Transverse colon (tissue), 4 donors: ENCODE measurements around the gene SPEM2. TPM values are rescaled to one million over a fixed set of nuclear protein-coding genes. Genes with fewer than 3 reads are reported as not detected.

Experiments used
- DNase-seq: peaks from one replicate; pipeline ENCODE4 v3.0.0-alpha.2; 2019
- H3K27ac ChIP-seq, 4 donors: fragments of 200-600 bp; sonication (generic); 2 replicates each; pipeline ENCODE4 v1.5.1; 2016 to 2018; ENCODE audit warnings: inconsistent platforms in 4 of 4
- H3K27me3 ChIP-seq: fragments of 200-600 bp; sonication (generic); 2 replicates; pipeline ENCODE4 v1.5.1; 2017; ENCODE audit warnings: inconsistent platforms
- H3K36me3 ChIP-seq, 4 donors: fragments of 200-600 bp; sonication (generic); 2 replicates each; pipeline ENCODE4 v1.5.1; 2017 to 2019; ENCODE audit warnings: inconsistent platforms in 4 of 4
- H3K4me1 ChIP-seq, 4 donors: fragments of 200-600 bp; sonication (generic); 2 replicates each; pipeline ENCODE4 v1.5.1; 2017 to 2020; ENCODE audit warnings: inconsistent platforms in 4 of 4
- H3K4me3 ChIP-seq, 4 donors: fragments of 200-600 bp; sonication (generic); 1 replicate in 1 of 4; 2 replicates in 3 of 4; pipeline versions ENCODE4 v1.5.1 to v1.6.1; 2017 to 2019; ENCODE audit warnings: inconsistent platforms in 4 of 4
- H3K9me3 ChIP-seq, 2 donors: fragments of 200-600 bp; sonication (generic); 2 replicates each; pipeline ENCODE4 v1.5.1; 2017 to 2019; ENCODE audit warnings: inconsistent platforms in 2 of 2
- CTCF ChIP-seq, 5 experiments: fragments of 200-600 bp in 3 of 5; fragments of 450-650 bp in 2 of 5; sonication (generic) in 3 of 5; IDR thresholded peaks; 1 replicate in 2 of 5; 2 replicates in 3 of 5; pipeline ENCODE4 v1.5.1; 2016 to 2017; ENCODE audit warnings: antibody characterized with exemption in 5 of 5, inconsistent platforms in 3 of 5, mild to moderate bottlenecking in 2 of 5, moderate library complexity in 1 of 5
- EP300 ChIP-seq: sonication (generic); formaldehyde crosslinking; IDR thresholded peaks from one replicate; pipeline ENCODE4 v1.6.1; 2017; ENCODE audit warnings: antibody characterized with exemption, low read depth
- POLR2A ChIP-seq: fragments of 450-650 bp; IDR thresholded peaks from one replicate; pipeline ENCODE4 v1.6.1; 2016; ENCODE audit warnings: antibody characterized with exemption, mild to moderate bottlenecking, moderate library complexity
- POLR2AphosphoS5 ChIP-seq, 3 donors: sonication (generic); formaldehyde crosslinking; IDR thresholded peaks; one replicate each; pipeline ENCODE4 v1.6.1; 2016; ENCODE audit warnings: antibody characterized with exemption in 3 of 3
- WGBS, 2 donors: methylation state at CpG; one replicate each; pipeline ENCODE4 v1.1.5; 2018; ENCODE audit warnings: low coverage in 1 of 2; 5-methylcytosine and 5-hydroxymethylcytosine counted together
- in situ Hi-C, 4 donors: fragments of 200-750 bp; cut with MboI; loops; one replicate each; pipeline versions ENCODE4 v1.15.0 to v1.15.1; 2017; ENCODE audit warnings: low sequenced_read_pairs in 3 of 4, low pct_ligation_motif_present in 1 of 4, low pct_unique_long_range_greater_than_20kb in 1 of 4
- intact Hi-C: fragments of 100-400 bp; cut with DNase I; formaldehyde crosslinking; loops from one replicate; pipeline ENCODE4 v1.15.1; 2023; ENCODE audit warnings: low total_unique reads
- total RNA-seq, 4 donors: library from RNA; depleted of rRNA; stranded (reverse); fragments of >200 nt; gene quantifications; one replicate each; pipeline ENCODE4 v1.1.0, GENCODE V29; 2016

The SPEM2 gene
- total RNA-seq, 4 donors from 2014 or later: not detected

DNA sequence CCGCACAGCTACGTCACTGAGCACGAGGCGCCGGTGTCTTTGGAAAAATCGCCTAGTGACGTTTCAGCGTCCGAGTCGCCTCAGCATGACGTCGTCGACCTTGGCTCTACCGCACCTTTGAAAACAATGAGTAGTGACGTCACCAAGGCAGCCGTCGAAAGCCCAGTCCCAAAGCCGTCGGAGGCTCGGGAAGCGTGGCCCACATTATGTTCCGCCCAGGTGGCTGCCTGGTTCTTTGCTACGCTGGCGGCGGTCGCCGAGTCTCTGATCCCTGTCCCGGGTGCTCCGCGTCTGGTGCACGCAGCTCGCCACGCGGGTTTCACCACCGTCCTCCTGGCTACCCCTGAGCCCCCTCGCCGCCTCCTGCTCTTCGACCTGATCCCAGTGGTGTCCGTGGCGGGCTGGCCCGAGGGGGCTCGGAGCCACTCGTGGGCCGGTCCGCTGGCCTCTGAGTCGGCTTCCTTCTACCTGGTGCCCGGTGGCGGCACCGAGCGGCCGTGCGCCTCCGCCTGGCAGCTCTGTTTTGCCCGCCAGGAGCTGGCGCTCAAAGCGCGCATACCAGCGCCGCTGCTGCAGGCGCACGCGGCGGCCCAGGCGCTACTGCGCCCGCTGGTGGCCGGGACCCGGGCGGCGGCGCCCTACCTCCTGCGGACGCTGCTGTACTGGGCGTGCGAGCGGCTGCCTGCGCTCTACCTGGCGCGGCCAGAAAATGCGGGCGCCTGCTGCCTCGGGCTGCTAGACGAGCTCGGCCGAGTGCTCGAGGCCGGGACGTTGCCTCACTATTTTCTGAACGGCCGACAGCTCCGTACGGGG is 11.3 kb downstream of the SPEM2 start:
- TF ChIP-seq CTCF (IDR thresholded peaks at IDR 0.05): peak in 4 of 5 experiments; percentile 70 to 90 (median 81)
- peak; percentile 63 for TF ChIP-seq POLR2A
- TF ChIP-seq EP300: no peak
- peak in 2 of 3 donors; percentile 56 to 68 for TF ChIP-seq POLR2AphosphoS5 (IDR thresholded peaks at IDR 0.05)
- in situ Hi-C loops: loop anchor here in 2 of 4 donors (10.0 kb wide), 2 partner anchors 72 to 82 kb away; partner anchors contain the start of genes KCTD11 (in 1 of the 2) and TMEM95 (in 1 of the 2)
- H3K27me3 ChIP-seq: peaks cover 40% of the 10 kb centered on the region
- peak; percentile 88 for DNase-seq
- no peaks in the 10 kb centered on the region for H3K36me3 ChIP-seq
- WGBS, 2 donors: 7% methylated on average over 87 of the region's 92 CpGs; no CpG with 5 or more reads in 1 of the 2 donors
- intact Hi-C loops: loop anchor here (1.0 kb wide), 1 partner anchor 80 kb away; no protein-coding TSS in a partner anchor
- peak overlapping the region; percentile 18 to 79 (median 36) for H3K4me3 ChIP-seq
- peak overlapping the region; percentile 82 to 90 (median 87) for H3K27ac ChIP-seq
- peaks cover 26 to 51% (median 43%) of the 10 kb centered on the region in 4 donors for H3K4me1 ChIP-seq
- no peaks in the 10 kb centered on the region for H3K9me3 ChIP-seq

GRCh38 chr17:7437369-7437863 is 12.0 kb downstream of the SPEM2 start:
- no peaks in the 10 kb centered on the region for H3K36me3 ChIP-seq
- H3K9me3 ChIP-seq: no peaks in the 10 kb centered on the region
- intact Hi-C loops (loop anchor here (1.0 kb wide), 1 partner anchor 81 kb away; no protein-coding TSS in a partner anchor), in situ Hi-C loops (loop anchor here in 2 of 4 donors (10.0 kb wide), 2 partner anchors 73 to 83 kb away; partner anchors contain the start of genes KCTD11 (in 1 of the 2) and TMEM95 (in 1 of the 2))
- peak overlapping the region; percentile 82 to 90 (median 87) for H3K27ac ChIP-seq
- DNase-seq: no peak
- peaks cover 26 to 51% (median 43%) of the 10 kb centered on the region in 4 donors for H3K4me1 ChIP-seq
- TF ChIP-seq POLR2AphosphoS5 (IDR thresholded peaks at IDR 0.05) (no peak), CTCF (IDR thresholded peaks at IDR 0.05) (no peak), EP300 (no peak), POLR2A (no peak)
- H3K4me3 ChIP-seq: peak overlapping the region; percentile 14 to 79 (median 32)
- WGBS, 2 donors: 38 to 40% methylated on average over 3 to 27 of the region's 31 CpGs
- H3K27me3 ChIP-seq: peaks cover 44% of the 10 kb centered on the region

GRCh38 chr17:7437950-7438614 is 12.7 kb downstream of the SPEM2 start:
- Histone ChIP-seq H3K27ac (no peak overlapping the region), H3K4me1 (peaks cover 26 to 51% (median 43%) of the 10 kb centered on the region in 4 donors), H3K4me3 (peak overlapping the region in 2 of 4 donors; percentile 6 to 79), H3K36me3 (no peaks in the 10 kb centered on the region), H3K9me3 (no peaks in the 10 kb centered on the region), H3K27me3 (peaks cover 44% of the 10 kb centered on the region)
- in situ Hi-C loops (loop anchor here in 2 of 4 donors (10.0 kb wide), 2 partner anchors 73 to 83 kb away; partner anchors contain the start of genes KCTD11 (in 1 of the 2) and TMEM95 (in 1 of the 2)), intact Hi-C loops (loop anchor here (1.0 to 2.0 kb wide), 2 partner anchors 47 to 82 kb away; partner anchors contain the start of gene POLR2A)
- DNase-seq: peak; percentile 54
- 36 to 80% methylated on average over 5 to 46 of the region's 48 CpGs for WGBS, 2 donors
- TF ChIP-seq POLR2AphosphoS5 (IDR thresholded peaks at IDR 0.05) (no peak), EP300 (no peak), CTCF (IDR thresholded peaks at IDR 0.05) (no peak), POLR2A (no peak)
